PC-3 (cell line): ENCODE measurements around the gene LRRC56. TPM values are rescaled to one million over a fixed set of nuclear protein-coding genes. Genes with fewer than 3 reads are reported as not detected.

ENCODE experiments used
- ATAC-seq: fragments of 200-7000 bp; cut with Tn5 transposase; 2 replicates; pipeline ENCODE4 v1.9.1; 2020; ENCODE audit warnings: mild to moderate bottlenecking, moderate library complexity
- BruUV-seq: library from RNA; stranded (reverse); fragments of 400-500 nt; replicated peaks from 2 replicates; lab custom pipeline; 2021; lab: Mats Ljungman, UMichigan
- CTCF ChIA-PET: fragments of 300-600 bp; sonication (Branson Sonifier 250); formaldehyde crosslinking; loops from one replicate; lab custom pipeline; 2022; ENCODE audit warnings: antibody characterized with exemption; lab: Charles Lee
- POLR2A ChIA-PET: fragments of 300-600 bp; sonication (Branson Sonifier 250); formaldehyde crosslinking; loops from one replicate; lab custom pipeline; 2022; ENCODE audit warnings: antibody characterized with exemption; ENCODE audit not compliant: unreplicated experiment; lab: Charles Lee
- DNase-seq: peaks from one replicate; pipeline ENCODE4 v3.0.0-alpha.2; 2015
- H2AFZ ChIP-seq: fragments of 300-600 bp; sonication (generic); 2 replicates; pipeline ENCODE4 v1.6.0; 2016; ENCODE audit warnings: antibody characterized with exemption, low read length
- H3F3A ChIP-seq: fragments of 300-600 bp; sonication (generic); one replicate; pipeline ENCODE4 v1.6.0; 2017; ENCODE audit warnings: antibody characterized with exemption, low read length, control low read depth, mild to moderate bottlenecking; ENCODE audit not compliant: unreplicated experiment
- H3K27ac ChIP-seq: fragments of 300-600 bp; sonication (generic); 2 replicates; pipeline ENCODE4 v1.5.1; 2016; ENCODE audit warnings: mild to moderate bottlenecking, low read length
- H3K27me3 ChIP-seq: fragments of 300-600 bp; sonication (generic); 2 replicates; pipeline ENCODE4 v1.6.1; 2016; ENCODE audit warnings: low read length, mixed read lengths
- H3K36me3 ChIP-seq: fragments of 300-600 bp; sonication (generic); 2 replicates; pipeline ENCODE4 v1.6.1; 2016; ENCODE audit warnings: low read depth, mixed run types, low read length, mixed read lengths
- H3K4me1 ChIP-seq: fragments of 300-600 bp; sonication (generic); 2 replicates; pipeline ENCODE4 v1.5.1; 2016; ENCODE audit warnings: low read length; ENCODE audit not compliant: insufficient read depth
- H3K4me2 ChIP-seq: fragments of 300-600 bp; sonication (generic); 2 replicates; pipeline ENCODE4 v1.6.0; 2016; ENCODE audit warnings: low read length
- H3K4me3 ChIP-seq: fragments of 300-600 bp; sonication (generic); 2 replicates; pipeline ENCODE4 v1.5.1; 2016; ENCODE audit warnings: mild to moderate bottlenecking, low read length, mixed read lengths
- H3K79me2 ChIP-seq: fragments of 300-600 bp; sonication (generic); 2 replicates; pipeline ENCODE4 v1.6.1; 2017; ENCODE audit warnings: low read length, mixed read lengths
- H3K9ac ChIP-seq: fragments of 300-600 bp; sonication (generic); 2 replicates; pipeline ENCODE4 v1.6.0; 2016; ENCODE audit warnings: mild to moderate bottlenecking, low read length
- H3K9me2 ChIP-seq: fragments of 300-600 bp; sonication (generic); replicated peaks from 2 replicates; pipeline ENCODE4 v1.6.1; 2016; ENCODE audit warnings: mixed run types, low read length, mixed read lengths
- H3K9me3 ChIP-seq: fragments of 300-600 bp; sonication (generic); 2 replicates; pipeline ENCODE4 v1.6.1; 2016; ENCODE audit warnings: low read length, mixed read lengths
- H4K20me1 ChIP-seq: fragments of 300-600 bp; sonication (generic); 2 replicates; pipeline ENCODE4 v1.6.1; 2016; ENCODE audit warnings: low read length, mixed read lengths
- EZH2 ChIP-seq: fragments of 300-600 bp; sonication (generic); IDR thresholded peaks from one replicate; pipeline ENCODE4 v1.6.1; 2017; ENCODE audit warnings: antibody characterized with exemption, mild to moderate bottlenecking, low read length; ENCODE audit not compliant: unreplicated experiment
- EZH2phosphoT487 ChIP-seq: fragments of 300-600 bp; sonication (generic); IDR thresholded peaks from 2 replicates; pipeline ENCODE4 v1.6.1; 2018; ENCODE audit warnings: mild to moderate bottlenecking, antibody characterized with exemption, low read length, borderline replicate concordance
- intact Hi-C: fragments of 100-400 bp; cut with micrococcal nuclease; formaldehyde crosslinking; loops from 2 replicates; pipeline ENCODE4 v1.9.0; 2023
- total RNA-seq: library from RNA; depleted of rRNA; stranded (reverse); fragments of >200 nt; gene quantifications from 2 replicates; pipeline ENCODE4 v1.2.3, GENCODE V29; 2014
- TF ChIP-seq, protein P1 (sequence below): fragments of 300-600 bp; sonication (generic); conservative IDR thresholded peaks from 2 replicates; pipeline ENCODE4 v1.5.1; 2017; ENCODE audit warnings: antibody characterized with exemption, low read depth, mild to moderate bottlenecking, low read length

LRRC56 gene
- total RNA-seq, 1 experiment from 2014 or later, result 1.5 TPM

DNA sequence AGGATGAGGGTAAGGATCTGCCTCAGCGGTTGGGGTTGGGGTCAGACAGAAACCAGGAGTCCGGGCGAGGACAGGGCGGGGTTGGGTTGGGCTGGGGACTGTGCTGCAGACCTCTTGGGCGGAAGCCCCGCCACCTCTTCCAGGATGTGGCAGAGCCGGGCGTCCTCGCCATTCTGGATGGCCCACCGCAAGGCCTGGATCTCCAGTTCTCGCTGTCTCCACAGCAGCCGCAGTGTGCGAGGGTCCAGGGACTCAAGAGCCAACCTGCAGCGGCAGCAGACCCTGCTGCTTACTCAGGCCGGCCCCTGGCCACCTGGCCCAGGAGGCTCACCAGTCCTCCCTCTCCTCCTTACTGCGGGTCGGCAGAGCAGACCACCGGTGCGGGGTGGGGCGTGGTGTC lies 21.2 kb downstream of the LRRC56 start:
- Histone ChIP-seq H3K9me3 (no peaks in the 10 kb centered on the region), H3K27me3 (peaks cover 6% of the 10 kb centered on the region; the same call in 1 of the 2 replicates), H3K36me3 (no peaks in the 10 kb centered on the region), H4K20me1 (no peaks in the 10 kb centered on the region), H3K4me3 (no peak overlapping the region), H3F3A (no peaks in the 10 kb centered on the region), H3K9ac (no peak overlapping the region), H3K4me2 (no peak overlapping the region), H2AFZ (no peak overlapping the region), H3K27ac (no peak overlapping the region), H3K4me1 (peaks cover 15% of the 10 kb centered on the region), H3K9me2 (no peaks in the 10 kb centered on the region), H3K79me2 (peaks cover 23% of the 10 kb centered on the region)
- ChIA-PET POLR2A (no interaction called here), CTCF (no interaction called here)
- TF ChIP-seq EZH2phosphoT487 (no peak), EZH2 (no peak)
- TF ChIP-seq, protein P1, sequence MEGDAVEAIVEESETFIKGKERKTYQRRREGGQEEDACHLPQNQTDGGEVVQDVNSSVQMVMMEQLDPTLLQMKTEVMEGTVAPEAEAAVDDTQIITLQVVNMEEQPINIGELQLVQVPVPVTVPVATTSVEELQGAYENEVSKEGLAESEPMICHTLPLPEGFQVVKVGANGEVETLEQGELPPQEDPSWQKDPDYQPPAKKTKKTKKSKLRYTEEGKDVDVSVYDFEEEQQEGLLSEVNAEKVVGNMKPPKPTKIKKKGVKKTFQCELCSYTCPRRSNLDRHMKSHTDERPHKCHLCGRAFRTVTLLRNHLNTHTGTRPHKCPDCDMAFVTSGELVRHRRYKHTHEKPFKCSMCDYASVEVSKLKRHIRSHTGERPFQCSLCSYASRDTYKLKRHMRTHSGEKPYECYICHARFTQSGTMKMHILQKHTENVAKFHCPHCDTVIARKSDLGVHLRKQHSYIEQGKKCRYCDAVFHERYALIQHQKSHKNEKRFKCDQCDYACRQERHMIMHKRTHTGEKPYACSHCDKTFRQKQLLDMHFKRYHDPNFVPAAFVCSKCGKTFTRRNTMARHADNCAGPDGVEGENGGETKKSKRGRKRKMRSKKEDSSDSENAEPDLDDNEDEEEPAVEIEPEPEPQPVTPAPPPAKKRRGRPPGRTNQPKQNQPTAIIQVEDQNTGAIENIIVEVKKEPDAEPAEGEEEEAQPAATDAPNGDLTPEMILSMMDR, result no peak
- intact Hi-C loops, result no loop called here
- BruUV-seq, result no TSS peak
- DNase-seq, result no peak
- ATAC-seq, result no peak

DNA sequence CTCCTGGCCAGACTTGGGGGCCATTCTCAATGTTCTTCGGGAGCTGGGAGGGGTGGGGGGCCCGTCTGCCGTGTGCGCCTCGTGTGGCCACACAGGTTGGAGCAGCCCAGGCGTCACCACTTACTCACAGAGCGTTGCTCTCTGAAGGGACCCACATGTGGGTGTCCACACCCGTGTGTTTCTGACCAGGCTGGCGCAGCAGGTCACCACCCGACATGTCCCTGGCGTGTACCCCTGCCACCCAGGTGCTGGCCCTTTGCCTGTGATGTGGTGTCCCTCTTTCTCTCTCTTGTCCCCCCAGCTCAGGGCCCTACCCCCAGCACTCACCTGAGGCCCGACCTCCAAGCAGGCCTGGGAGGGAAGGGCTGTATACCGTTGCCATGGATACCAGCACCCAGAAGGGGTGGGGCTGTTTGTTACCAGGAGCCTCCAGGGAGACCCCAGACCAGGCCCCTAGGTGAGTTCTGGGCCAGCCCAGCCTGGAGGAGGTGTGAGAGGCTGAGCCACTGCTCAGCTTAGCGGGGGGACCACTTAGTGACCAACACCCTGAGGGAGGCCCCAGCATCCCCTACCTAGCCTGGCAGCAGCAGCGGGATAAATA lies 21.8 kb downstream of the LRRC56 start:
- ATAC-seq (no peak), DNase-seq (no peak)
- H3K4me3 ChIP-seq, result no peak overlapping the region
- H4K20me1 ChIP-seq, result no peaks in the 10 kb centered on the region
- peaks cover 21% of the 10 kb centered on the region for H3K4me1 ChIP-seq
- H3K9me2 ChIP-seq, result no peaks in the 10 kb centered on the region
- CTCF ChIA-PET, result no interaction called here
- TF ChIP-seq EZH2phosphoT487 (no peak), EZH2 (no peak)
- TF ChIP-seq, protein P1, result no peak
- no peak overlapping the region for H3K4me2 ChIP-seq
- POLR2A ChIA-PET, result no interaction called here
- no TSS peak for BruUV-seq
- peaks cover 6% of the 10 kb centered on the region; the same call in 1 of the 2 replicates for H3K27me3 ChIP-seq
- H3K36me3 ChIP-seq, result no peaks in the 10 kb centered on the region
- no peaks in the 10 kb centered on the region for H3K9me3 ChIP-seq
- H3K27ac ChIP-seq, result no peak overlapping the region
- no peaks in the 10 kb centered on the region for H3F3A ChIP-seq
- H3K79me2 ChIP-seq, result peaks cover 26% of the 10 kb centered on the region
- no peak overlapping the region for H3K9ac ChIP-seq
- no peak overlapping the region for H2AFZ ChIP-seq
- intact Hi-C loops, result no loop called here

DNA sequence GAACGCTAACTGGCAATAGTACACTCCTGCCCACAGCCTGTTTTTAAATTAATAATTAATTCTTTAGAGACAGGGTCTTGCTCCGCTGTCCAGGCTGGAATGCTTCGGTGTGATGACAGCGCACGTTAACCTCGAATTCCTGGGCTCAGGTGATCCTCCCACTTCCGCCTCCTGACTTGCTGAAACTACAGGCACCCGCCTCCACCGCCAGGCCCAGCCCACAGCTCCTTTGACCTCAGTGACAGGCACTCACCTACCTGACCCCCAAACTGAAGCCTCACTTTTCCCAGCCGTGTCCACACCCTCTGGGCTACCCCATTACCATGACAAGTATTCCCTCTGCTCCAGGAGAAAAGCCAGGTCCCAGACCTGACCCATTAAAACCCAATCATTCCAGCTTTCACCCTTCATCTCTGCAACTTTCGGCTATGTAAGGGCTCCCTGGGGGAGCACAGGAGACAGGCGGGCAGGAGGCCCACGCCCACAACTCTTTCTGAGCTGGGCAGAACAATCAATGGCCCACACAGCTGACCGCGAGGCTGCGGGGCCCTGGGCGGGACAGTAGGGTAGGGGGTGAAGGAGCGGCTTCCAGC lies 22.5 kb downstream of the LRRC56 start:
- Histone ChIP-seq H3K79me2 (peaks cover 26% of the 10 kb centered on the region), H3K27ac (no peak overlapping the region), H3K4me1 (peaks cover 24% of the 10 kb centered on the region), H3K4me3 (peak overlapping the region; percentile 59), H4K20me1 (no peaks in the 10 kb centered on the region), H2AFZ (peak overlapping the region; percentile 61; the same call in 1 of the 2 replicates), H3F3A (no peaks in the 10 kb centered on the region), H3K36me3 (no peaks in the 10 kb centered on the region), H3K27me3 (peaks cover 6% of the 10 kb centered on the region; the same call in 1 of the 2 replicates), H3K9ac (peak overlapping the region; percentile 50; the same call in 1 of the 2 replicates), H3K9me2 (no peaks in the 10 kb centered on the region), H3K9me3 (no peaks in the 10 kb centered on the region), H3K4me2 (peak overlapping the region; percentile 82)
- no TSS peak for BruUV-seq
- no peak for TF ChIP-seq EZH2phosphoT487
- TF ChIP-seq EZH2, result no peak
- TF ChIP-seq, protein P1, result no peak
- DNase-seq (no peak), ATAC-seq (no peak)
- intact Hi-C loops, result loop anchor here (10.0 kb wide), 1 partner anchor 55 kb away; the partner anchor contains the start of gene IRF7
- ChIA-PET CTCF (no interaction called here), POLR2A (interaction anchor here (0.6 kb wide), 1 partner anchor 239 kb away, joined by 3 read pairs; no protein-coding TSS in a partner anchor)
